ENCODE data around the gene DGKZ. TPM values are rescaled to one million over a fixed set of nuclear protein-coding genes. Genes with fewer than 3 reads are reported as not detected.
"Not testable (repeated sequence)": the region's sequence is repeated elsewhere in the genome, so short reads cannot be mapped to it uniquely, and the experiment has no call there.

The DGKZ gene
- total RNA-seq, 1 donor from 2014 or later, result 46.8 TPM

- no peak for TF ChIP-seq CTCF (IDR thresholded peaks at IDR 0.05)
- H3K27ac Mint-ChIP-seq (ENCODE audit: unreplicated experiment), result no peak overlapping the region
- H3K9me3 Mint-ChIP-seq (ENCODE audit: low read depth), result no peaks in the 10 kb centered on the region
- no peak for DNase-seq (ENCODE audit: low spot score)
- peaks cover 15% of the 10 kb centered on the region for H3K36me3 Mint-ChIP-seq (ENCODE audit: low read depth)
- no peaks in the 10 kb centered on the region for H3K27me3 Mint-ChIP-seq (ENCODE audit: low read depth)
- H3K4me3 Mint-ChIP-seq (ENCODE audit: unreplicated experiment), result no peak overlapping the region
- peaks cover 5% of the 10 kb centered on the region for H3K4me1 Mint-ChIP-seq (ENCODE audit: low read depth)
Observed at GRCh38 chr11:46377831-46378230, 30.6 kb downstream of the DGKZ start.

DNA sequence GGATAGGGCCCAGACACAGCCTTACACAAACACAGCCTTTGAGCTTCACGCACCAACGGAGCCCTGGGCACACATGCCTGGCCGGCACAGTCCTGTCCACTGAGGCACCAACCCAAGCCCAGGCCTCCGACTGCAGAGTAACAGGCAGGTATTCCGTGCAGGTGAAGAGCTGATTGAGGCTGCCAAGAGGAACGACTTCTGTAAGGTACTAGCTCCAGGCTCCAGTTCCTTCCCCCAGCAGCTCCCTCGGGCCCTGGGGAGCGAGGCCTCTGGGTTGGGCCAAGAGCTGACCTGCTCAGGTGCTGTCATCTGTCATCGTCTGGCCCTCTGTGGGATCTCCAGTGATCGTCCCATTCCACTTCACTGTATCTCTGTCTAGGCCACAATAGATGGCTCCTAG is 31.0 kb downstream of the DGKZ start:
- no peak for DNase-seq (ENCODE audit: low spot score)
- Mint-ChIP-seq H3K36me3 (ENCODE audit: low read depth) (peaks cover 15% of the 10 kb centered on the region), H3K27me3 (ENCODE audit: low read depth) (no peaks in the 10 kb centered on the region), H3K9me3 (ENCODE audit: low read depth) (no peaks in the 10 kb centered on the region), H3K4me3 (ENCODE audit: unreplicated experiment) (no peak overlapping the region), H3K4me1 (ENCODE audit: low read depth) (peaks cover 5% of the 10 kb centered on the region), H3K27ac (ENCODE audit: unreplicated experiment) (no peak overlapping the region)
- TF ChIP-seq CTCF (IDR thresholded peaks at IDR 0.05), result no peak

DNA sequence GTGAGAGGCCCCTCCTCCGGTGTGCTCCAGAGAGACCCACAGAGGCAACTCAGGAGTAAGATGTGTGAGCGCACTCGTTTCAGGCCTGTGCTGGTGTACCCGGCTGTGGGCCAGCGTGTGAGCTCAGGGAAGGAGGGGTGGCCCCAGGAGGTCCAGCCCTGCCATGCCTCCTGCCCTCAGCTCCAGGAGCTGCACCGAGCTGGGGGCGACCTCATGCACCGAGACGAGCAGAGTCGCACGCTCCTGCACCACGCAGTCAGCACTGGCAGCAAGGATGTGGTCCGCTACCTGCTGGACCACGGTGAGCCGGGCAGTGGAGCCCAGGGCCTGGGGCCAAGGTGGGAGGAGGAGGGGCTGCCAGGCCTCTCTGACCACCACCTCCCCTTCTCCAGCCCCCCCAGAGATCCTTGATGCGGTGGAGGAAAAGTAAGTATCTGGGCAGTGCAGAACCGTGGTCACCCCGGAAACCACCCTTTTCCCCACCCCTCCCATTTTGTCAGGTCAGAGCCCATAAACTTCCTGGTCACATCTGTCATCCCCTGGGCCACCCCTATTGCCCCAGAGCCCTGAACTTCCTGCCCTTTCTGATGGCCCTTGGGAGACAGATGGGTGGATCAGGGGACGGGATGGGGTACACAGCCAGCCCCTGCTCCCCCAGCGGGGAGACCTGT is 31.7 kb downstream of the DGKZ start:
- no peaks in the 10 kb centered on the region for H3K27me3 Mint-ChIP-seq (ENCODE audit: low read depth)
- no peak for TF ChIP-seq CTCF (IDR thresholded peaks at IDR 0.05)
- H3K4me1 Mint-ChIP-seq (ENCODE audit: low read depth), result peaks cover 5% of the 10 kb centered on the region
- no peaks in the 10 kb centered on the region for H3K9me3 Mint-ChIP-seq (ENCODE audit: low read depth)
- peaks cover 15% of the 10 kb centered on the region for H3K36me3 Mint-ChIP-seq (ENCODE audit: low read depth)
- H3K27ac Mint-ChIP-seq (ENCODE audit: unreplicated experiment), result no peak overlapping the region
- no peak overlapping the region for H3K4me3 Mint-ChIP-seq (ENCODE audit: unreplicated experiment)
- DNase-seq (ENCODE audit: low spot score), result no peak

GRCh38 chr11:46379482-46380293 is 32.4 kb downstream of the DGKZ start:
- H3K27ac Mint-ChIP-seq (ENCODE audit: unreplicated experiment), result not testable (repeated sequence)
- peak overlapping the region; percentile 22 for H3K4me3 Mint-ChIP-seq (ENCODE audit: unreplicated experiment)

DNA sequence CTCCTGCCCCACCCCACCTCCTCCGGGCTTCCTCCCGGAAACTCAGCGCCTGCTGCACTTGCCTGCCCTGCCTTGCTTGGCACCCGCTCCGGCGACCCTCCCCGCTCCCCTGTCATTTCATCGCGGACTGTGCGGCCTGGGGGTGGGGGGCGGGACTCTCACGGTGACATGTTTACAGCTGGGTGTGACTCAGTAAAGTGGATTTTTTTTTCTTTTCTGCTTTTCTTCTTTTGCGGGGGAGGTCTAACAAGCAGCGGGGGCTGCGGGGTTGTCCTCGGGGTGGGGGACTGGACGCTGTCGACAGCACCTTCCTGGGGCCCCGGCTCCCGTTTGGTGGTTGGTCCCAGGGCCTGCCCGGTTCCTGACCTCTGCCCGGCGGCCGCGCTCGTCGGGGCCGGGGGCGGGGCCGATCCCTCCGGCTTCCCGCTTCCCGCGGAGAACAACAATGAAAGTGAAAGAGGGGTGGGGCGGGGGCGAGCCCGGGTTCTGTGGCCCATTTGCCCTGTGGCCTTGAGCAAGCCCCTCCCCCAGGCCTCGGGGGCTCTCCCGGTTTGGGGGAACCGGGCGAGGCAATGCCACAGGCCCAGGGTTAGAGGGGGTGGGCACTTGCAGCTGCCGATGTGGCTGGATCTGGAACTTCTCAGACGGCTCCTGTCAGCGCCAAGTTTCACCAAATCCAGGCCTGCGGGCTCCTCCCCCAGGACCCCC is 33.2 kb downstream of the DGKZ start:
- H3K4me3 Mint-ChIP-seq (ENCODE audit: unreplicated experiment), result peak overlapping the region; percentile 62
- no peaks in the 10 kb centered on the region for H3K9me3 Mint-ChIP-seq (ENCODE audit: low read depth)
- H3K27me3 Mint-ChIP-seq (ENCODE audit: low read depth), result no peaks in the 10 kb centered on the region
- peaks cover 5% of the 10 kb centered on the region for H3K4me1 Mint-ChIP-seq (ENCODE audit: low read depth)
- TF ChIP-seq CTCF (IDR thresholded peaks at IDR 0.05), result no peak
- peak overlapping the region; percentile 12 for H3K27ac Mint-ChIP-seq (ENCODE audit: unreplicated experiment)
- peaks cover 11% of the 10 kb centered on the region for H3K36me3 Mint-ChIP-seq (ENCODE audit: low read depth)
- no peak for DNase-seq (ENCODE audit: low spot score)

More at GRCh38 chr11:46379482-46380293, 32.4 kb downstream of the DGKZ start:
- not testable (repeated sequence) for H3K4me1 Mint-ChIP-seq (ENCODE audit: low read depth); H3K9me3 Mint-ChIP-seq (ENCODE audit: low read depth); H3K27me3 Mint-ChIP-seq (ENCODE audit: low read depth)
- peaks cover 15% of the 10 kb centered on the region for H3K36me3 Mint-ChIP-seq (ENCODE audit: low read depth)
- peak; percentile 89 for DNase-seq (ENCODE audit: low spot score)

Measured in chondrocyte (in vitro differentiated cells).